Spinal cord (tissue), 10 donors: Measurements from ENCODE around the gene TMEM255B. TPM values are rescaled to one million over a fixed set of nuclear protein-coding genes. Genes with fewer than 3 reads are reported as not detected.

Experiments used
- DNase-seq, 6 donors: peaks; one replicate each; pipeline versions ENCODE4 v3.0.0 to v3.0.0-alpha.2; 2013 to 2015; ENCODE audit warnings: low spot score in 6 of 6, low read depth in 4 of 6
- H3K27ac ChIP-seq: one replicate; pipeline ENCODE4 v1.5.1; 2013; ENCODE audit warnings: low read depth, low read length, control low read depth
- H3K27me3 ChIP-seq: one replicate; pipeline ENCODE4 v1.6.1; 2013; ENCODE audit warnings: low read length; ENCODE audit not compliant: control insufficient read depth, insufficient read depth
- H3K36me3 ChIP-seq: one replicate; pipeline ENCODE4 v1.6.1; 2013; ENCODE audit warnings: low read length; ENCODE audit not compliant: control insufficient read depth, insufficient read depth
- H3K4me1 ChIP-seq: one replicate; pipeline ENCODE4 v1.6.1; 2013; ENCODE audit warnings: low read length; ENCODE audit not compliant: control insufficient read depth, insufficient read depth
- H3K4me3 ChIP-seq: one replicate; pipeline ENCODE4 v1.5.1; 2013; ENCODE audit warnings: low read depth, low read length, control low read depth
- H3K9me3 ChIP-seq: one replicate; pipeline ENCODE4 v1.6.1; 2013; ENCODE audit warnings: low read length; ENCODE audit not compliant: control insufficient read depth, insufficient read depth
- WGBS: methylation state at CpG from one replicate; pipeline ENCODE4 v1.1.5; 2013; ENCODE audit warnings: missing lambda C conversion rate; ENCODE audit not compliant: insufficient coverage; 5-methylcytosine and 5-hydroxymethylcytosine counted together
- polyA plus RNA-seq, 2 donors: library from polyadenylated mRNA; unstranded; fragments of 120-200 nt; gene quantifications; one replicate each; pipeline ENCODE4 v1.2.1, GENCODE V29; 2013; ENCODE audit not compliant: insufficient read length in 2 of 2
- total RNA-seq, 2 donors: library from RNA; depleted of rRNA in 1 of 2; stranded (reverse); fragments of 120-200 nt in 1 of 2; fragments of >200 nt in 1 of 2; gene quantifications; one replicate each; pipeline versions ENCODE4 v1.2.3 to v1.2.4, GENCODE V29; 2013 to 2014
- donor health status: healthy.

TMEM255B gene
- total and polyA plus RNA-seq, 4 donors, result 1.4 to 5.6 (median 3.4) TPM

DNA sequence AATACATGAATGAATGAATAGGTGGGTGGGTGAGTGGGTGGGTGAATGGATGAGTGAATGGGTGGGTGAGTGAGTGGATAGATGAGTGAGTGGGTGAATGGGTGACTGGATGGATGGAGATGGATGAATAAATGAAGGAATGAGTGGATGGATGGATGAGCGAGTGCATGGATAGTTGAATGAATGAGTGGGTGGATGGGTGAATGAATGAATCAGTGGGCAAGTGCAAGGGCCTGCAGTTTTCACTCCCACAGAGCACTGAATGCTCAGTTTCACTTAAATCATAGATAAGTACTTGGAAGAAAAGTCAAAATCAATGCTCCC lies 92.4 kb downstream of the TMEM255B start:
- H3K9me3 ChIP-seq, result no peaks in the 10 kb centered on the region
- peaks cover 40% of the 10 kb centered on the region for H3K4me1 ChIP-seq
- no peaks in the 10 kb centered on the region for H3K27me3 ChIP-seq
- WGBS, result no CpG with 5 or more reads among the region's 1 CpG
- no peak overlapping the region for H3K4me3 ChIP-seq
- no peak for DNase-seq
- no peak overlapping the region for H3K27ac ChIP-seq
- peaks cover 27% of the 10 kb centered on the region for H3K36me3 ChIP-seq

DNA sequence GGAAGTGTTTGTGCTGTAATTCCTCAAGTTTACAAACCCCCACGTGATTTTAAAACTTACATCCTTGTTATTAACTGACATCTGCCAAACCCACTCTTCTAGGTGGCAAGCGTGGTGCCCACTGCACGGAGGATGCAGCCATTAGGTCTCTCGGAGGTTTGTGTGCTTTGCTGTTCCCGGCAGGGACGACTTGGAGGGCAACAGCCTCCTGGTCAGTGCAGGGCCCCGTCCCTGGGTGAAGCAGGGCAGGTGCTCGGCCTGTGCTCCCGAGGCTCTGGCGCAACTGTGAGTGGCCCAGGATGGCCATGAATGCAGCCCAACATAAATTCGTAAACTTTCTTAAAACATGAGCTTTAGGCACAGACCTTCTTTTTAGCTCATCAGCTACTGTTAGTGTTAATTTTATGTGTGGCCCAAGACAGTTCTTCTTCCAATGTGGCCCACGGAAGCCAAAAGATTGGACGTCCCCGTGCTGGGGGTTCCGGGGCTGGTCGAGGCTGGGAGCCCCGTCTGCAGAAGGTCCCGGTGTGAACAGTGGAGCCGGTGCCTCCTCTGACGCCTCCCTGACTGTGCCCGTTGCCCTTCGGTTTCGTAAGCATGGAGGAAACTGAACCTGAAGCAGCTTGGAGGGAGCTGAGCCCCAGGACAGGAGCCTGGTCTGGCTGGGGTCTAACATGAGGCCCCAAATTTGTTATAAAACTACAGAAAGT lies 93.0 kb downstream of the TMEM255B start:
- Histone ChIP-seq H3K4me1 (peaks cover 45% of the 10 kb centered on the region), H3K9me3 (no peaks in the 10 kb centered on the region), H3K27ac (no peak overlapping the region), H3K27me3 (no peaks in the 10 kb centered on the region), H3K36me3 (peaks cover 28% of the 10 kb centered on the region), H3K4me3 (no peak overlapping the region)
- no peak for DNase-seq
- WGBS, result 91% methylated on average over 22 of the region's 23 CpGs

DNA sequence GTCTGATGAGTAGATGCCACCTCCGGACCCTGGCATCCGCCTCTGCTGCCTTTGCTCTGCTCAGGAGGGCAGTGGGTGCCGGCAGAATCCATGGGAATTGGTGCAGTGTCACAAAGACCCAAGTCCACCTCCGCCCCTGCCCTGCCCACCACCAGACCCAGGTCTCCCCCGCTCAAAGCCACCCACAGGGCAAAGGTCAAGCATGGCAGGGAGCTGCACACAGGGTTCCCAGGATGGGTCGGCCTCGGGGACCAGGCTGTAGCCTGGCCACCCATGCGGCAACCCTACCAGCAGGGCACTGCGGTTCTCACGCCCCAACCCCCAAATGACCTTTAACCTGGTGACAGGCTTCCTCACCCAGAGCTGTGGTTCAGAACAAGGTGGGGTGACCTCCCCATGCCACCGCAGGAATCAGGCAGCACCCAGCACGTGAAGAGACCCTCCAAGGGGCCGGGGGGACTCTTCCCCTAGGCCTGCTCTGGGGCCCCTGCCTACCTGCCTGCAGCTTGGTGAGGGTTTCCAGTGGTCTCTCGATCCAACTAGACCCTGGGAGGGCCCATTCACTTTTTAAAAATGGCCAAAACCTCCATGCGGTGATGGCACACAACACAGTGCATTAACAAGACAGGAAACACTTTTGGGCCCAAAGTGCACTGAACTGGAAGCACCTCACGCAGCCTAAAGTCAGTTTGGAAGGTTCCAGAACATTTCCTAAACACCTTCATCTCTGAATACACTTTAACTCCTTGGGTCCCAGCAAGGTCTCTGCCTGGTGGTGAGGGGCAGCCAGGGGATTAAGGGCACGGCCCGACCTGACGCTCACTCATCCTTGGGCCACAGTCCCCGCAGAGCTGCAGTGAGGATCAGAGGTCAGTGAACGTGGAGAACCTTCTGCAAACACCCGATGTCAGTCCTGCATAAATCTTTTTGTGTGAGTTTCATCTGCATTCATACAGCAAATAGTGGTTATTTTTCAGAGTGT lies 93.8 kb downstream of the TMEM255B start:
- DNase-seq, result no peak
- no peaks in the 10 kb centered on the region for H3K27me3 ChIP-seq
- peak overlapping the region; percentile 33 for H3K27ac ChIP-seq
- no peak overlapping the region for H3K4me3 ChIP-seq
- peaks cover 51% of the 10 kb centered on the region for H3K4me1 ChIP-seq
- WGBS, result 87% methylated on average over 19 of the region's 22 CpGs
- H3K9me3 ChIP-seq, result no peaks in the 10 kb centered on the region
- peaks cover 27% of the 10 kb centered on the region for H3K36me3 ChIP-seq

DNA sequence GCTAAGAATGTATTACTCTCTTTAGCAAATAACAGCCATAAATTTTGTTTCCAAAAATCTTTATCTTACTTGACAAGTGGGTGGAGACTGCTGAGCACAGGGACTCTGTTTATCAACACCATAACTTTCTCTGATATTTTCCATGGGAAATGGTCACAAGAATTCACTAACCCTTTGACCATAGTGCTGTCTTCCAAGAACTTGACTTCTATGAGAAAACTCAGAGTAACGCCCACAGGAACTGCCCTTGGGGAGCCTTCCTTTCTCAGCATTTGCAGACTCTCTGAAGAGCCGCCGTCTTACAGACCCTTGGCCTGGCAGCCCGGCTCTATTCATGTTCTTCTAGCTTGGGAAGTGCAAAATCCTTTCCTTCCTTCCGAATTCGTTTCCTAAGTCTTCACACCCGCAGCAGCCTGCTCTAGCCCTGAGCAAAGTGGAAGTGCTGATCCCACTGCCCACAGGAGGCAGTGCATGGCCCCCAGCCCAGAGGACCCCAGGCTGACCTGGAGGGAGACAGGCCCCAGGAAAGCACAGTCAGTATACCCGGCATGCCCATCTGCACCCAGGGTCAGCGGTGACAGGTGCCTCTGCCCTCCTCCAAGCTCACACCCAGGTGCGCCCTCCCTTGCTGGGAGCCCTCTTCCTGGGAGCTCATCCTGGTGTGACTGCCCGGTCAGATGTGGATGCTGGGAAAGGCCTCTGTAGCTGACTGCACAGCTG lies 94.7 kb downstream of the TMEM255B start:
- H3K4me1 ChIP-seq, result peaks cover 53% of the 10 kb centered on the region
- peak in 1 of 6 donors; percentile 48 for DNase-seq
- 63% methylated on average over 11 of the region's 11 CpGs for WGBS
- H3K27me3 ChIP-seq, result no peaks in the 10 kb centered on the region
- no peak overlapping the region for H3K4me3 ChIP-seq
- H3K9me3 ChIP-seq, result no peaks in the 10 kb centered on the region
- peaks cover 27% of the 10 kb centered on the region for H3K36me3 ChIP-seq
- H3K27ac ChIP-seq, result peak overlapping the region; percentile 33

DNA sequence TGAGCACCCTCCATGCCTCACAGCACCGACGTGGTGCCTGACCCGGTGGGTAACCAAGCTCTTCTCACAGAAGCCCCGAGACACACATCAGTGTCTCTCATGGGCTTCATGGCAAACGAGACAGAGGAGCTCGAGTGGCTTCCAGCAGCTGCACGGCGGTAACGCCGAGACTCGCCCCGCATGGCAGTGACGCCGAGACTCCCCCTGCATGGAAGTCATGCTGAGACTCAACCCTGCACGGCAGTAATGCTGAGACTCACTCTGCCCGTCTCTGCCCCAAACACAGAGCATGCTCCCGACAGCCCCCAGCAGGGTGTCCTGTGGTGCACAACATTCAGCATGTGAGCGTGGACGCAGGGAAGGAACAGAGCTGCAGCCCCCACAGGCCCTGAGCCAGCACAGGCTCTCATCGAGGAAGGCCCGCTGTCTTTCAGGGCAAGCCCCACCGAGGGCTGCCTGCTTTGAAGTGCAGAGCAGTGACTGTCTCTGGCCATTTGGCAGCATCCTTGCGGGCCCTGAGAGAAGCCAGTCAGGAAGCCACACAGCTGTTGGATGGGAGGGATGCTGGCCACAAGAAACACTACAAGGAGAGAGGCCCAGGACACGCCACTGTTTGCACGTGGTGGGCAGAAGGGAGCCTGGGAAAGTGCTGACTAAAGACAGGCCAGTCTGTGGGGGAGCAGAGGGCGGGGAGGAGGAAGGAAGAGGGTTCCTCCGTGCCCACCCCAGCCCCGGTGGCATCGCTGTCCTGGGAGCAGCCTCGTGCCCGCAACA lies 95.4 kb downstream of the TMEM255B start:
- no peak overlapping the region for H3K4me3 ChIP-seq
- DNase-seq, result peak in 2 of 6 donors; percentile 37 to 48
- no peaks in the 10 kb centered on the region for H3K27me3 ChIP-seq
- no peak overlapping the region for H3K27ac ChIP-seq
- WGBS, result 32% methylated on average over 31 of the region's 31 CpGs
- H3K9me3 ChIP-seq, result no peaks in the 10 kb centered on the region
- peaks cover 24% of the 10 kb centered on the region for H3K36me3 ChIP-seq
- peaks cover 53% of the 10 kb centered on the region for H3K4me1 ChIP-seq

DNA sequence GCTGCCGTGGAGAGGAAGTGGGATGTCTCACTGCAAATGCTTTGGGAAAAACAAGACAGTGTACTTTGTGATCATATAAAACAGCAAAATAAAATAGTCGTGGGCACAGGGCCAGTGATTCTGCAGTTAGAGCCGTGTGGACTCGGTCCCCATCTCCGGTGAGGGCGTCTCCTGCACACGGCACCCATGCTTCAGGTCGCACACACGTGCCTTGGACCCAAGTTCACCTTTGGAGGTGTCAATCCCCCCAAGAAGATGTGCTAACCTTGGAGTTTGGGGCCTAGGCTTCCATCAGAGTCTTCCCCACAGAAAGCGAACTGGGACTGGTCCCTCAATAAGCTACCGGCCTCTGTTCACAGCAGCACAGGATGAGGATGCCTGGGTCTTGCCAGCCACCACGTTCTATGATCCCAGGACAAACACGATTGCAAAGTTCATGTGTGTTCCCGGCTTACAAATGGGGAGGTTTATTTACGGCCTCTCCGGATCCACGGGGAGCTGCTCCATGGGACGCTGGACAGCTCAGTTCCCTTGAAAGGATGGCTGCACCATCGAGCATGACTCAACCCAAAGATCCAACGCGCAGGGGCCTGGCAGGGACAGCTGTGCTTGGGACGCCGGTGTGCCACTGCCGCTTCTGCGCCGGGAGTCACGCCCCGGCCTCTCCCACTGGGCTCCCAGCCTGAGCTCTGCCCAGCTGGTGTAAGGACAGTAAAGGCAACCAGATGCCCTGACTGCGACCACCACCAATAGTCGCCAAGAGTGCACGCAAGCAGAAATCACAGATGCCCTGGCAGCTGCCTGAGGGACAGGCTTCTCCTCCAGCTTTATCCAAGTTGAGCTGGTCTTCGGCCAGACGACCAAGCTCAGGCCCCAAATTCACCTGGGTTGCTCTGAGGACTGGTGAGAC lies 96.2 kb downstream of the TMEM255B start:
- Histone ChIP-seq H3K4me1 (peaks cover 53% of the 10 kb centered on the region), H3K9me3 (no peaks in the 10 kb centered on the region), H3K27me3 (no peaks in the 10 kb centered on the region), H3K27ac (no peak overlapping the region), H3K4me3 (no peak overlapping the region), H3K36me3 (peaks cover 24% of the 10 kb centered on the region)
- no peak for DNase-seq
- 68% methylated on average over 33 of the region's 33 CpGs for WGBS

DNA sequence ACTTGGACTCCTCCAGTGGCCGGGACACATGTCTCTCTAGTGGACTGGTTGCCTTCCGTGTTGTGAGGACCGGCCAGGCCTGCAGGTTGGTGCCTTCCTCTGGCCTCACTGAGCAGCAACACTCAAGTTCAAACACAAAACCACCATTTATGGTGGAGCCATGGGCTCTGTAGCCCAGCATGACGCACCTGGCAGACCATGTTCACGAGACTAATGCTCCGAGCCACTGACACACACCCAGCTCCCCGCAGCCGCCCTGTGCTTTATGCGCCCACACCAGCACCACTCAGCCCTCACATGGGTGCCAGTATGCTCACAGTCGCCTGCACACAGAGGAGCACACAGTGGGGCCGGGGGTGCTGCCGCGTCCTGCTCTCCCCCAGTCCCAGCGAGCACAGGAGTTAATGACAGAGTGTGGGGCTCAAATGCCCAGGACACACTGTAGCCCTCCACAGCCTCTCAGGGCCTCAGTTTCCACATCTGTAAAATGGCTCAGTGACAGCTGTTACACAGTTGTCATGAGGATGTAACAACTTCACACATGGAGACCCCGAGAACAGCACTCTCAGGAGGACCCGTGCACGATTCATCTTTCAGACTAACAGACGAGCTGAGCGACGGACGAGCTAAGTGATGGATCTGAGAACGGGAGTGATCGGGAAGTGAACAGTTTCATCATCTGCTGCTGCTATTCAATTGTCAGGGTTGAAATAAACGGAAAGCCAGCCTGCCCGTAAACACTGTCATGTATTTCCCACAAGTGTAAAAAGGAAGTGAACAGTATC lies 97.1 kb downstream of the TMEM255B start:
- no peak for DNase-seq
- H3K36me3 ChIP-seq, result peaks cover 31% of the 10 kb centered on the region
- no peak overlapping the region for H3K27ac ChIP-seq
- 91% methylated on average over 25 of the region's 25 CpGs for WGBS
- no peak overlapping the region for H3K4me3 ChIP-seq
- peaks cover 60% of the 10 kb centered on the region for H3K4me1 ChIP-seq
- no peaks in the 10 kb centered on the region for H3K9me3 ChIP-seq
- H3K27me3 ChIP-seq, result no peaks in the 10 kb centered on the region

DNA sequence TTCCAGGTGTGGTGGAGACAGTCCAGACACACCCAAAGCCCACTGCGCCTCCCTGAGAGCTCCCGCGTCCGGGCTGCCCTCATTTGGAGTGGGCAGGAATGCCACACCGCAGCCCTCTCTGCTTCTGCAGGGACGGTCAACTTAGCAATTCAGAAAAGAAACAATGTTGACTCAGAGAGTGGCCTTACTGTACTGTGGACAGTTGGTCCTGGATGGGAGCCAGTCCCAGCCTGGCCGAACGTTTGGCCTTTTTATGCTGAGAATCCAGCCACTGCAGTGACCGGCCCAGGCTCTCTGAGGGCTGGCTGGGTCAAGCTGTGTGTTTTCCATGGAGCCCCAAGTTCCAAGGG lies 97.7 kb downstream of the TMEM255B start:
- Histone ChIP-seq H3K4me1 (peaks cover 66% of the 10 kb centered on the region), H3K4me3 (no peak overlapping the region), H3K27me3 (no peaks in the 10 kb centered on the region), H3K27ac (no peak overlapping the region), H3K9me3 (no peaks in the 10 kb centered on the region), H3K36me3 (peaks cover 34% of the 10 kb centered on the region)
- WGBS, result 59% methylated on average over 9 of the region's 9 CpGs
- DNase-seq, result no peak
